Activated naive CD8-positive, alpha-beta T cell treated with anti-CD3 and anti-CD28 coated beads, Interleukin-2, amount 50 U/mL, for 24 hours (primary cell): ENCODE data around the gene NIT2.

Experiments
- ATAC-seq: fragments of 150-1000 bp; cut with Tn5 transposase; one replicate; pipeline ENCODE4 v1.10.0; 2021
- DNase-seq: peaks from one replicate; pipeline ENCODE4 v3.0.0; 2021
- H3K27ac Mint-ChIP-seq: one replicate; pipeline ENCODE4 v1.8.0; 2021; ENCODE audit warnings: mild to moderate bottlenecking, mixed read lengths
- H3K27me3 Mint-ChIP-seq: one replicate; pipeline ENCODE4 v1.8.0; 2021; ENCODE audit warnings: mixed read lengths
- H3K36me3 Mint-ChIP-seq: one replicate; pipeline ENCODE4 v1.8.0; 2021; ENCODE audit warnings: low read depth, mixed read lengths
- H3K4me1 Mint-ChIP-seq: one replicate; pipeline ENCODE4 v1.8.0; 2021; ENCODE audit warnings: mixed read lengths
- H3K4me3 Mint-ChIP-seq: one replicate; pipeline ENCODE4 v1.8.0; 2021; ENCODE audit warnings: mild to moderate bottlenecking, moderate library complexity, mixed read lengths
- H3K9me3 Mint-ChIP-seq: one replicate; pipeline ENCODE4 v1.8.0; 2021; ENCODE audit warnings: mixed read lengths

NIT2 gene, protein sequence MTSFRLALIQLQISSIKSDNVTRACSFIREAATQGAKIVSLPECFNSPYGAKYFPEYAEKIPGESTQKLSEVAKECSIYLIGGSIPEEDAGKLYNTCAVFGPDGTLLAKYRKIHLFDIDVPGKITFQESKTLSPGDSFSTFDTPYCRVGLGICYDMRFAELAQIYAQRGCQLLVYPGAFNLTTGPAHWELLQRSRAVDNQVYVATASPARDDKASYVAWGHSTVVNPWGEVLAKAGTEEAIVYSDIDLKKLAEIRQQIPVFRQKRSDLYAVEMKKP

DNA sequence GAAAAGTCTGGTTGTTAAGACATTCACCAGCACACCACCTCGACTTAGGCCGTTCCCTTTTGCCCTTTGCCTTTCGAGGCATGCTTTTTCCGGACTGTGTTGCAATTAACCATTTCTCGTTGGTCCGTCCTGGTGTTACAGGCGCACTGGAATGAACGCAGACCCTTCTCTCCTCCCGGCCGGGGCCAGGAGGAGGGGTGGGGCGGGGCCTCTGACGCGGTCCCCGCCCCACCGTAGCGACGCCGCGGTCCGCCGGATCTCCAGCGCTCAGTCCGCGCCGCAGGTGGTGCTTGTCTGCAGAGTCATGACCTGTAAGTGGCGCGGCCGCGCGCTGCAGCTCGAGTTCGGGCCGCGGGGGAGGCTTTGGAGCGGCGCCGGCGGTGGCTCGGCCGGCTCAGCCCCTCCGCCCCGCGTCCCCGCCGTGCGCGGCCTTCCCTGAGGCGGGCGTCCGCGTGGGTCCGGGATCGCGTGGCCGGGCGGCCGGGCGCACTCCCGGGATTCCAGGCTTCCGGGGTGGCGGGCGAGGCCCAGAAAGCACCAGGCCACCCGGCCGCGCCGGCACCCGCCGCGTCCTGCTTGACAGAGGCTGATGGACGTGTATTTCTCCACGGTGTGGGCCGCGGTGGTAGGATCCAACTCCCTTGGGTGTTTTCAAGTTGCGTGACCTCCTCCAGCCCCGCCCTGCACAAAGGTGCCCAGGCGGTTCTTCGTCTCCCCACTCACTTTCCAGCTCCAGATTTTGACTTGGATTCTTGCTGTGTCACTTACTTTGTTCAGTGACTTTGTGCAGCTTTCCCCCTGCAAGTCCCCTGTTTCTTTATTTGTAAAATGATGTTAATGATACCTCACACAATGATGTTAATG, at the start of gene NIT2:
Gene NIT2 (plus strand): TSS at position 270 of the 864 bp plus-strand sequence. CDS start 35 bp downstream, at position 305.
- Mint-ChIP-seq H3K36me3 (peaks cover 14% of the 10 kb centered on the region), H3K27me3 (no peaks in the 10 kb centered on the region), H3K9me3 (no peaks in the 10 kb centered on the region), H3K27ac (peak within 1 kb of the TSS; percentile 97), H3K4me3 (peak within 1 kb of the TSS; percentile 98), H3K4me1 (peaks cover 23% of the 10 kb centered on the region)
- DNase-seq (peak; percentile 86), ATAC-seq (peak; percentile 98)

DNA sequence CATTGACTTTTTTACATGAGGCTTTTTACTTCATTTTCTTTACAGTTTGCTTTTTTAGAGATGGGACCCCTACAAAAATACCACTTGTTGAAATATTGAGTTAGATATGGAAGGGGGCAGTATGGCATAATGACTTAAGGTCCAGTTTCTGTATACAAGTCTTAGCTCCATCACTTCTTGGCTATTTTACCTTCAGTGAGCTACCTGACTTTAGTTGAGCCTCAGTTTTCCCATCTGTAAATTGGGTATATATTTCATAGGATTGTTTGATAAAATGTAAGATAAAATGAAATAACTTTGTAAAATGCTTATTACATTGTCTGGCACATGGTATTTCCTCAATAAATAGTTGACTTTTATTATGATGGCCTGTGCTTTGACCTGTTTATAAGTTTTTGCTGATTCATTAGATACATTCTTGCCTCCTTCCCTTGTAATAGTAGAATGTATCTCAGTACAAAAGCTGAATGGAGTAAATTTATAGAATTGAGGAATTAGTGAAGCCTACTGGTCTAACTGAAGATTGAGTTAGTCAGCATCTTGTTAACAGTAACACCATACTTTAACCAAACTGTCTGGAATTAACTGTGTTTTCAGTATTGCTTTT, 46.2 kb upstream of the NIT2 start:
- DNase-seq = no peak
- no peaks in the 10 kb centered on the region for H3K9me3 Mint-ChIP-seq

DNA sequence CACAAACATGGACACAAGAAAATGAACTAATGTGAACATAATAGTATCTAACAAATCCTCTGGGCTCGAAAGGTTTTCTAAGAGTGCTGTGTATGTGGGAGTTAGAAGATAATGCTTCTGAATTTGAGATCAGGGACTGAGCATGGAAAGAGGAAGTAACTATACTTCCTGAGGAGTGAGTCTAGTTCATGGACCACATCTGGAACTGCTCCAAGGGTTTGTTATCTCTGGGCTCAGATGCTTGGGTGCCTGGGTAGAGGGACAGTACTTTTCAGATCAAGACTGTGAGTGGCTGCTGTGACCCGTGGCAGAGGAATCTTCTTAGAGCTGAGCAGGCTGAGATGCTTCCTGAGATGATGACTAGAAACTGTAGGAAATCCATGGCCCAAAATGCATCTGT, 45.2 kb upstream of the NIT2 start:
- Mint-ChIP-seq H3K4me3 (no peak overlapping the region), H3K9me3 (no peaks in the 10 kb centered on the region), H3K4me1 (no peaks in the 10 kb centered on the region), H3K27ac (peak overlapping the region; percentile 3), H3K27me3 (no peaks in the 10 kb centered on the region), H3K36me3 (peaks cover 7% of the 10 kb centered on the region)
- DNase-seq (no peak), ATAC-seq (no peak)

More for the DNA sequence above, 46.2 kb upstream of the NIT2 start:
- ATAC-seq = no peak
- peaks cover 6% of the 10 kb centered on the region for H3K36me3 Mint-ChIP-seq
- no peaks in the 10 kb centered on the region for H3K27me3 Mint-ChIP-seq
- no peak overlapping the region for H3K4me3 Mint-ChIP-seq
- no peak overlapping the region for H3K27ac Mint-ChIP-seq
- H3K4me1 Mint-ChIP-seq = no peaks in the 10 kb centered on the region

DNA sequence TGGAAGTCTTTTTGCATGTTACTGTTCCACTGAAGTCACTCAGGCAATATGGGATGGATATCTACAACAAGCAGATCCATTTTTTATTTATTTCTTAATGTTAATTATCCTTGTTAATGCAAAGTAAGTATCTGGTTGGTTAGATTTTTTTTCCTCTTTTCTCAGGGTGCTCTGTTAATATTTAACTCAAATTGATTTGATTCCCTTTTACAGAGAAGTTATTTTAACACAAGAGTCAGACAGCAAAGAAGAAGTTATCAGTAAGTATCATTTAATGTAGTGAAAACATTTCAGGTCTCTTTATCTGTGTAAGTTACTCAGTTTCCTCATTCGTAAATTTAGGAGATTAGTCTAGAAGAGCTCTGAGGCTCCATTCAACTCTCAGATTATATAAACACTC, 39.5 kb upstream of the NIT2 start:
- Mint-ChIP-seq H3K9me3 (no peaks in the 10 kb centered on the region), H3K27me3 (no peaks in the 10 kb centered on the region), H3K4me1 (no peaks in the 10 kb centered on the region), H3K36me3 (peaks cover 13% of the 10 kb centered on the region), H3K4me3 (no peak overlapping the region), H3K27ac (no peak overlapping the region)
- DNase-seq = no peak
- no peak for ATAC-seq

DNA sequence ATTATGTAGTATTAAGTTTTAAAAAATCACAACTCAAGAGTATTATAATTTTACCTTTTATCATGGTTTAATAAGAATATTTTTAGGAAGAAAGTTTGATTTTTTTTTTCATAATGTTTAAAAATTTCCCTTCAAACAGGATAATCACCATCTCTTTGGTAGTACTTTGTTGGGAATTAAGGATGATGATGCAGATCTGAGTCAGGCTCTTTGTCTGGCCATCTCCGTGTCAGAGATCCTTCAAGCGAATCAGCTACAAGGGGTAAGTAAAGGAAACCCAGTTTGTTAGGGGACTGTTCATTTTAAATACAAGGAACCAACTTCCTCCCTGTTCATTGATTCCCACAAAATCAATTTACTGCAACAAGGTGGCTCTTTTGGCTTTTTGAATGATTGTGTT, 36.8 kb upstream of the NIT2 start:
- H3K36me3 Mint-ChIP-seq = peaks cover 18% of the 10 kb centered on the region
- no peaks in the 10 kb centered on the region for H3K27me3 Mint-ChIP-seq
- H3K27ac Mint-ChIP-seq = no peak overlapping the region
- no peak for ATAC-seq
- H3K4me3 Mint-ChIP-seq = no peak overlapping the region
- no peaks in the 10 kb centered on the region for H3K9me3 Mint-ChIP-seq
- H3K4me1 Mint-ChIP-seq = no peaks in the 10 kb centered on the region
- no peak for DNase-seq

DNA sequence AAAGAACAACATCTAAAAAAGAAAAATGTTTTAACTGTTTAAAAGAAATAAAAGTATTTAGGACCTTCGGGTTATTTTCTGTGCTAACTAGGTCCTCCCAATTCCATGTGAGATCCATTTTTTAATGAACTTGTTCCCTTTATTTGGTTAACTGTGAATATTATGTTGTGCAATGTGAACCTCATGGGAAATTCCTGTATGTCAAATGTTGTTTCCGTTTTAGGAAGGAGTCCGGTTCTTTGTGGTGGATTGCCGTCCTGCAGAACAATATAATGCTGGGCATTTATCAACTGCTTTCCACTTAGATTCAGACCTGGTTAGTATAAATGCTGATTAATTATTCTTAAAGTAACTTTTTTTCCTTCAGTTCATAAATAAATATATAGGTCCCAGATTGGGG, 35.5 kb upstream of the NIT2 start:
- no peak overlapping the region for H3K27ac Mint-ChIP-seq
- no peak for ATAC-seq
- peaks cover 16% of the 10 kb centered on the region for H3K36me3 Mint-ChIP-seq
- no peaks in the 10 kb centered on the region for H3K27me3 Mint-ChIP-seq
- H3K9me3 Mint-ChIP-seq = no peaks in the 10 kb centered on the region
- DNase-seq = no peak
- H3K4me3 Mint-ChIP-seq = no peak overlapping the region
- no peaks in the 10 kb centered on the region for H3K4me1 Mint-ChIP-seq

DNA sequence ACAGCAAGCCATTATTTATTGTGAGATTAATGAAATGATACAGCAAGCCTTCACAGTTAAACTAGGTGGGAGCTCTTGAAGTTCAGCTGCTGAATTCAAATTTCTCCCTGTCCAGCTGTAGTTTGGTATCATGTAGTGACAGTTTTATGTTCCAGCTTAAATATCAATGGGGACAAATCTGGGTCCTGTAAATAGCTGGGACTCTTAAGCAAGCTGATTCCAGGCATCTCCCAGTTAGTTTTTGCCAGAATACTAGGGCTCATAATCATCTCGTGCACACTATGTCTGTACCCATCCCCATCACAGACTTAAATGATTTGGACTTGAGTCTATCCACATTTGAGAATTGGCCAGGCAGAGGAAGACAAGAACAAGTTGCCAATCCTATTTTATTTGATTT, 27.9 kb upstream of the NIT2 start:
- Mint-ChIP-seq H3K27me3 (no peaks in the 10 kb centered on the region), H3K4me1 (no peaks in the 10 kb centered on the region), H3K4me3 (no peak overlapping the region), H3K9me3 (no peaks in the 10 kb centered on the region), H3K36me3 (peaks cover 7% of the 10 kb centered on the region), H3K27ac (no peak overlapping the region)
- DNase-seq = no peak
- no peak for ATAC-seq

DNA sequence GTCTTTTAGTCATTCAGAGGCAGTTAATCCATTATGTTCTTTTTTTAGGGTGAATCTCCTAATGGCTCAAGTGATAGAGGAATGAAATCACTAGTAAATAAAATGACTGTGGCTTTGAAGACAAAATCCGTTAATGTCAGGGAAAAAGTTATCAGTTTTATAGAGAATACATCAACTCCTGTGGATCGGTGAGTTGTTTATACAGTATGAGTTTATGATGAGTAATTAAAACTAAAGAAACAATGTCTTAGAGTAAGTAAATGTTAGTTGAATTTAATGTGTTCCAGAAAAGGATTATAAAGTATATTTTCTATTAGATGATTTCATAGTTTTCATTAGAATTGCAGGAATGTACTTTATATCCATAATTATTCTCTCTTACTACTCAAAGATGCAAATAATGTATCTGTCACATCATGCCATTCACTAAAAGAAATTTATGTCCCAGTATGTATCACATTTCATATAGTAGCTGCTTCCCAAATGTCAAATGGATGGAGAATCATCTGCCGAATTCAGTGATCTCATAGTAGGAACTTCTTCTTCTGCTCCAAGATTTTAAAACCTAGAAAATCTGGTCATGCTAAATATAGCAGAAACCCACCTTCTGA, 24.1 kb upstream of the NIT2 start:
- Mint-ChIP-seq H3K9me3 (no peaks in the 10 kb centered on the region), H3K36me3 (peaks cover 7% of the 10 kb centered on the region), H3K4me1 (no peaks in the 10 kb centered on the region), H3K27ac (no peak overlapping the region), H3K27me3 (no peaks in the 10 kb centered on the region), H3K4me3 (no peak overlapping the region)
- no peak for DNase-seq
- no peak for ATAC-seq

DNA sequence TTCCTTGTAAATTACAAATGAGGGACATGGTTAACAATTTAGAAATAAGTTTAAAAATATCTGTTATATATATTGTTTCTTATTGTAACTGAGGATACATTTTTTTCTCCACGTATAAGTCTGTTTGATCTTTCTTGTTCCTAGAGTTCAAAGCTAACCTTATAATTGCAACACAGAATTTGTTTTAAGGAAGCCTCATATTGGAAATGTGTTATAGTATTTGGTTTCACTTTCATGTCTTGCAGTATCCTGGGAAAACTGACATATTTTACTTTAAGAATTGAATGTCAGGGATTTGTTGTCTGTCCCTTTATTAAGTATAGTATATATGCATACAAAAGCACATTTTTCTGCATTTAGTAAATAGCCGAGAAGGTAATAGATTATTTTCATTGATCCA, 23.5 kb upstream of the NIT2 start:
- ATAC-seq (no peak), DNase-seq (no peak)
- Mint-ChIP-seq H3K36me3 (peaks cover 9% of the 10 kb centered on the region), H3K27ac (no peak overlapping the region), H3K4me3 (no peak overlapping the region), H3K4me1 (no peaks in the 10 kb centered on the region), H3K9me3 (no peaks in the 10 kb centered on the region), H3K27me3 (no peaks in the 10 kb centered on the region)

DNA sequence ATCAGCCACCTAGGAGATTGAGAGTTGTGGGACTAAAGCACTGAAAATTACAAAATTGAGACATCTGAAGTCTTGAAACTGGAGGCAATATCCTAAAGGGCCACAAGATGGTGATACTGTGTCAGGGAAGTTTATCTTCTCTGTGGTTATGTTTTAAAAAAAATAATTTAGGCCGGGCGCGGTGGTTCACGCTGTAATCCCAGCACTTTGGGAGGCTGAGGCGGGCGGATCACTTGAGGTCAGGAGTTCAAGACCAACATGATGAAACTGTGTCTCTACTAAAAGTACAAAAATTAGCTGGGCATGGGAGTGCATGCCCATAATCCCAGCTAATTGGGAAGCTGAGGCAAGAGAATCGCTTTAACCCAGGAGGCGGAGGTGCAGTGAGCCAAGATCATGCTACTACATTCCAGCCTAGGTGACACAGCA, 17.9 kb upstream of the NIT2 start:
- DNase-seq = peak; percentile 42
- H3K36me3 Mint-ChIP-seq = peaks cover 5% of the 10 kb centered on the region
- no peaks in the 10 kb centered on the region for H3K9me3 Mint-ChIP-seq
- H3K4me3 Mint-ChIP-seq = no peak overlapping the region
- no peak overlapping the region for H3K27ac Mint-ChIP-seq
- peaks cover 16% of the 10 kb centered on the region for H3K4me1 Mint-ChIP-seq
- ATAC-seq = peak; percentile 63
- no peaks in the 10 kb centered on the region for H3K27me3 Mint-ChIP-seq

DNA sequence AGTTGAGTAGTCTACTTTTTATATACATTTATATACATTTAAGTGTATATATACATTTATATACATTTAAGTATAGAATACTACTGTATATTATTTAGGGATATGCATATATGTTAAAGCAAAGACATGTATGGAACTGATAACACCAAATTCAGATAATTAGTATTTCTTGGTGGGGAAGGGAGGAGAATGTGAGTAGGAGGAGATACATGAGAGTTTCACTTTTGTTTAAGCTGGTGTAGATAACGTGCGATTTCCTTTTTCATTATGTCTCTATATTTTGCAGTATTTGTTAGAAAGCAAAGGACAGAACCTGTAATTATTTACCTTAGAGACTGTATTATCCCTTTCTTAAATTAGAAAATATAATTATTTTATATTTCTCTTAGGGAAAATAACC, 16.6 kb upstream of the NIT2 start:
- DNase-seq (no peak), ATAC-seq (no peak)
- Mint-ChIP-seq H3K27ac (no peak overlapping the region), H3K27me3 (no peaks in the 10 kb centered on the region), H3K4me3 (no peak overlapping the region), H3K36me3 (peaks cover 5% of the 10 kb centered on the region), H3K9me3 (no peaks in the 10 kb centered on the region), H3K4me1 (peaks cover 16% of the 10 kb centered on the region)

DNA sequence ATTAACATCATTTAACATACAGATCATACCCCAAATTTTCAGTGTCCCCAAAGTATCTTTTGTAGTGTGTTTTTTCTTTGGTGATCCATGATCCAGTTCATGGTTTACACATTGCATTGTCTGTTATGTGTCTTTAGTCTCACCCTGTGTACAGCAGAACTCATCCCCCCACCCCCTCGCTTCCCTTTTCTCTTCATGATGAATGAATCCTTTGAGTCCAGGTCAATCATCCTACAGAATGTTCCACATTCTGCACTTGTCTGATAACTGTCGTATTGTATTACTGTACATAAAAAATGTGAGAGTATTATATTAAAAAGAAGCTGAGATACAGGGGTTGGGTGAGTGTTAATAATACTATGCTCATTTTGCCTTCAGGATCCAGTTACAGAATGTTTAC, 14.6 kb upstream of the NIT2 start:
- Mint-ChIP-seq H3K4me1 (peaks cover 16% of the 10 kb centered on the region), H3K9me3 (no peaks in the 10 kb centered on the region), H3K36me3 (peaks cover 5% of the 10 kb centered on the region), H3K4me3 (no peak overlapping the region), H3K27ac (no peak overlapping the region), H3K27me3 (no peaks in the 10 kb centered on the region)
- DNase-seq (no peak), ATAC-seq (no peak)

DNA sequence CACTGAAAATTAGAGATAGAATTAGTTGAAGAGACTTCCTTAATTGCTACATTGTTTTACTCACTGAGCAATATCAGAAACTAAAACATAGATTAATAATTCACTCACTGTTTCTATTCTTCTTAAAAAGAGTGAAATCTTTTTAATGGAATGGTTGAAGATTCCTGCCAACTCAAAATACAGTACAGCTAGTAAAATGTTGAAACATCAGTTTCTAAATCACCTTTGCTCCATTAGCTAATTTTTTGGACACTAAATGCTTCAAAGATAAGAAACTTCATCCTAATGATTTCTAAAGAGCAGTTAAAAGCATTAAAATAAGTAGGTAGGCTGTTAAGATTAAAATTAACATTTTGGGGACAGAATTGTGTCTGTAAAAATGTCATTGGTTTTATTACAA, 10.5 kb upstream of the NIT2 start:
- Mint-ChIP-seq H3K9me3 (no peaks in the 10 kb centered on the region), H3K36me3 (peaks cover 13% of the 10 kb centered on the region), H3K27me3 (no peaks in the 10 kb centered on the region), H3K27ac (no peak overlapping the region), H3K4me1 (no peaks in the 10 kb centered on the region), H3K4me3 (no peak overlapping the region)
- DNase-seq (no peak), ATAC-seq (no peak)

DNA sequence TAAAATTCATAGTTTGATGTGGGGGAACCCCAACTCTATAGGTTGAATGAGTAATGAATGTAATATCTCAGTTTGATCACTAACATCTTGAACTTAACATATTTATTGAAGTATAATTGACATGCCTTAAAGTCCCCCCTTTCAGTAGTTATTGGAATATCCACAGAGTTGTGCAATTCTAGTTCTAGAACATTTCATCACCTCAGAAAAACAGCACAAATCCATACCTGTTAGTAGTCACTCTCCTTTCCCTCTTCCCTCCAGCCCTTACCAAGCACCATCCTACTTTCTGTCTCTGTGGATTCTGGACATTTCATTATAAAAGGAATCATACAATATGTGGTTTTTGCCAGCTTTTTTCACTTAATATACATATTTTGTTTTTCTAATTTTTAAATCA, 8.7 kb upstream of the NIT2 start:
- H3K36me3 Mint-ChIP-seq = peaks cover 13% of the 10 kb centered on the region
- DNase-seq (no peak), ATAC-seq (no peak)
- no peaks in the 10 kb centered on the region for H3K4me1 Mint-ChIP-seq
- no peaks in the 10 kb centered on the region for H3K27me3 Mint-ChIP-seq
- H3K9me3 Mint-ChIP-seq = no peaks in the 10 kb centered on the region
- no peak overlapping the region for H3K27ac Mint-ChIP-seq
- H3K4me3 Mint-ChIP-seq = no peak overlapping the region
